Activated T-cell treated with anti-CD3 and anti-CD28 coated beads, Interleukin-2, amount 50 U/mL, for 24 hours (primary cell): ENCODE results near the gene C3.

Source experiments
- DNase-seq: peaks from one replicate; pipeline ENCODE4 v3.0.0-alpha.2; 2020
- H3K27ac Mint-ChIP-seq: 2 replicates; pipeline ENCODE4 v1.8.0; 2020; ENCODE audit warnings: mild to moderate bottlenecking, mixed read lengths
- H3K27me3 Mint-ChIP-seq: 2 replicates; pipeline ENCODE4 v1.8.0; 2020; ENCODE audit warnings: mixed read lengths
- H3K36me3 Mint-ChIP-seq: 2 replicates; pipeline ENCODE4 v1.8.0; 2020; ENCODE audit warnings: low read depth, mixed read lengths
- H3K4me1 Mint-ChIP-seq: 2 replicates; pipeline ENCODE4 v1.8.0; 2020; ENCODE audit warnings: low read depth, mixed read lengths
- H3K4me3 Mint-ChIP-seq: 2 replicates; pipeline ENCODE4 v1.8.0; 2020; ENCODE audit warnings: mild to moderate bottlenecking, moderate library complexity, mixed read lengths
- H3K9me3 Mint-ChIP-seq: 2 replicates; pipeline ENCODE4 v1.8.0; 2020; ENCODE audit warnings: mixed read lengths

Gene C3

GRCh38 chr19:6738787-6739389 is 18.4 kb upstream of the C3 start:
- Mint-ChIP-seq H3K27me3 (no peaks in the 10 kb centered on the region), H3K27ac (peak overlapping the region; percentile 96), H3K4me1 (peaks cover 42% of the 10 kb centered on the region), H3K9me3 (no peaks in the 10 kb centered on the region), H3K36me3 (peaks cover 53% of the 10 kb centered on the region), H3K4me3 (peak overlapping the region; percentile 97)
- DNase-seq, result no peak

GRCh38 chr19:6737873-6738786 is 17.7 kb upstream of the C3 start:
- Mint-ChIP-seq H3K36me3 (peaks cover 54% of the 10 kb centered on the region), H3K27me3 (no peaks in the 10 kb centered on the region), H3K27ac (peak overlapping the region; percentile 96), H3K4me1 (peaks cover 40% of the 10 kb centered on the region), H3K4me3 (peak overlapping the region; percentile 97), H3K9me3 (no peaks in the 10 kb centered on the region)
- DNase-seq, result peak; percentile 85

- Mint-ChIP-seq H3K4me1 (peaks cover 40% of the 10 kb centered on the region), H3K27me3 (no peaks in the 10 kb centered on the region), H3K36me3 (peaks cover 54% of the 10 kb centered on the region), H3K27ac (peak within 1 kb of the TSS; percentile 98), H3K4me3 (peak within 1 kb of the TSS; percentile 97), H3K9me3 (no peaks in the 10 kb centered on the region)
- DNase-seq, result peak; percentile 99
Measured at GRCh38 chr19:6737284-6737872, 16.9 kb upstream of the C3 start, which contains the start of gene GPR108. GPR108 (minus strand) TSS chr19:6737580; CDS start chr19:6737576, 4 bp downstream.

- no peak for DNase-seq
- peaks cover 40% of the 10 kb centered on the region for H3K4me1 Mint-ChIP-seq
- no peaks in the 10 kb centered on the region for H3K9me3 Mint-ChIP-seq
- peaks cover 54% of the 10 kb centered on the region for H3K36me3 Mint-ChIP-seq
- peak overlapping the region; percentile 97 for H3K4me3 Mint-ChIP-seq
- H3K27ac Mint-ChIP-seq, result peak overlapping the region; percentile 98
- H3K27me3 Mint-ChIP-seq, result no peaks in the 10 kb centered on the region
Measured at GRCh38 chr19:6736917-6737283, 16.4 kb upstream of the C3 start.

- Mint-ChIP-seq H3K9me3 (no peaks in the 10 kb centered on the region), H3K27me3 (no peaks in the 10 kb centered on the region), H3K4me3 (peak overlapping the region; percentile 97), H3K27ac (peak overlapping the region; percentile 98), H3K36me3 (peaks cover 52% of the 10 kb centered on the region), H3K4me1 (peaks cover 36% of the 10 kb centered on the region)
- peak; percentile 83 for DNase-seq
Measured at GRCh38 chr19:6736169-6736916, 15.9 kb upstream of the C3 start.

GRCh38 chr19:6735181-6735911 is 14.9 kb upstream of the C3 start:
- Mint-ChIP-seq H3K9me3 (no peaks in the 10 kb centered on the region), H3K27ac (peak overlapping the region; percentile 98), H3K4me3 (peak overlapping the region; percentile 97), H3K27me3 (no peaks in the 10 kb centered on the region), H3K4me1 (peaks cover 31% of the 10 kb centered on the region), H3K36me3 (peaks cover 45% of the 10 kb centered on the region)
- no peak for DNase-seq

- H3K9me3 Mint-ChIP-seq, result no peaks in the 10 kb centered on the region
- peaks cover 29% of the 10 kb centered on the region for H3K4me1 Mint-ChIP-seq
- H3K36me3 Mint-ChIP-seq, result peaks cover 50% of the 10 kb centered on the region
- no peak for DNase-seq
- no peak overlapping the region for H3K4me3 Mint-ChIP-seq
- H3K27me3 Mint-ChIP-seq, result no peaks in the 10 kb centered on the region
- H3K27ac Mint-ChIP-seq, result no peak overlapping the region
Measured at GRCh38 chr19:6734096-6734696, 13.7 kb upstream of the C3 start.

- no peak for DNase-seq
- Mint-ChIP-seq H3K4me1 (peaks cover 22% of the 10 kb centered on the region), H3K4me3 (no peak overlapping the region), H3K9me3 (no peaks in the 10 kb centered on the region), H3K27ac (no peak overlapping the region), H3K27me3 (no peaks in the 10 kb centered on the region), H3K36me3 (peaks cover 50% of the 10 kb centered on the region)
Measured at GRCh38 chr19:6733338-6734095, 13.1 kb upstream of the C3 start.

GRCh38 chr19:6732803-6733337 is 12.4 kb upstream of the C3 start:
- H3K4me1 Mint-ChIP-seq, result peaks cover 16% of the 10 kb centered on the region
- no peak for DNase-seq
- no peak overlapping the region for H3K27ac Mint-ChIP-seq
- no peaks in the 10 kb centered on the region for H3K9me3 Mint-ChIP-seq
- H3K36me3 Mint-ChIP-seq, result peaks cover 50% of the 10 kb centered on the region
- H3K4me3 Mint-ChIP-seq, result no peak overlapping the region
- no peaks in the 10 kb centered on the region for H3K27me3 Mint-ChIP-seq

- Mint-ChIP-seq H3K4me1 (peaks cover 13% of the 10 kb centered on the region), H3K4me3 (no peak overlapping the region), H3K27me3 (no peaks in the 10 kb centered on the region), H3K9me3 (no peaks in the 10 kb centered on the region), H3K36me3 (peaks cover 49% of the 10 kb centered on the region), H3K27ac (no peak overlapping the region)
- no peak for DNase-seq
Measured at GRCh38 chr19:6731822-6732221, 11.4 kb upstream of the C3 start.

GRCh38 chr19:6730941-6731670 is 10.7 kb upstream of the C3 start:
- no peak overlapping the region for H3K27ac Mint-ChIP-seq
- DNase-seq, result no peak
- H3K4me1 Mint-ChIP-seq, result peaks cover 9% of the 10 kb centered on the region
- peaks cover 41% of the 10 kb centered on the region for H3K36me3 Mint-ChIP-seq
- H3K4me3 Mint-ChIP-seq, result no peak overlapping the region
- H3K9me3 Mint-ChIP-seq, result no peaks in the 10 kb centered on the region
- H3K27me3 Mint-ChIP-seq, result no peaks in the 10 kb centered on the region

GRCh38 chr19:6730153-6730804 is 9.8 kb upstream of the C3 start:
- Mint-ChIP-seq H3K4me3 (no peak overlapping the region), H3K9me3 (no peaks in the 10 kb centered on the region), H3K27me3 (no peaks in the 10 kb centered on the region), H3K4me1 (peaks cover 4% of the 10 kb centered on the region), H3K27ac (no peak overlapping the region), H3K36me3 (peaks cover 37% of the 10 kb centered on the region)
- DNase-seq, result peak; percentile 63
